HUES64 (cell line): ENCODE results near the gene RBM28.
A peak's percentile ranks its signal among the peaks of the same experiment; 100 is the strongest.

ENCODE experiments used
- H3K27ac ChIP-seq: 2 replicates; pipeline ENCODE4 v1.7.0; 2013; ENCODE audit warnings: low read depth, low read length, inconsistent platforms
- H3K27me3 ChIP-seq: 2 replicates; pipeline ENCODE4 v1.6.1; 2013; ENCODE audit warnings: mild to moderate bottlenecking, low read length; ENCODE audit not compliant: insufficient read depth
- H3K36me3 ChIP-seq: 2 replicates; pipeline ENCODE4 v1.6.1; 2013; ENCODE audit warnings: mild to moderate bottlenecking, low read length; ENCODE audit not compliant: insufficient read depth
- H3K4me1 ChIP-seq: 2 replicates; pipeline ENCODE4 v1.6.1; 2013; ENCODE audit warnings: mild to moderate bottlenecking, low read length, moderate library complexity; ENCODE audit not compliant: insufficient read depth
- H3K4me3 ChIP-seq: 2 replicates; pipeline ENCODE4 v1.5.1; 2013; ENCODE audit warnings: mild to moderate bottlenecking, low read length, moderate library complexity
- H3K9ac ChIP-seq: 2 replicates; pipeline ENCODE4 v1.6.1; 2013; ENCODE audit warnings: mild to moderate bottlenecking, low read depth, low read length
- H3K9me3 ChIP-seq: 2 replicates; pipeline ENCODE4 v1.6.1; 2013; ENCODE audit warnings: low read depth, low read length; ENCODE audit not compliant: insufficient read depth
- WGBS: fragments of 150-250, 120-280 bp; methylation state at CpG from one replicate; pipeline ENCODE4 v1.1.7; 2013; ENCODE audit warnings: missing lambda C conversion rate; 5-methylcytosine and 5-hydroxymethylcytosine counted together

The RBM28 gene

GRCh38 chr7:128370491-128370890, 26.8 kb upstream of the RBM28 start:
- no peak overlapping the region for H3K27ac ChIP-seq
- peaks cover 24% of the 10 kb centered on the region for H3K27me3 ChIP-seq
- no peak overlapping the region for H3K9ac ChIP-seq
- H3K36me3 ChIP-seq, result no peaks in the 10 kb centered on the region
- no peaks in the 10 kb centered on the region for H3K4me1 ChIP-seq
- H3K4me3 ChIP-seq, result no peak overlapping the region
- no peaks in the 10 kb centered on the region for H3K9me3 ChIP-seq
- WGBS, result 89% methylated on average over 2 of the region's 4 CpGs

GRCh38 chr7:128366986-128367385, 23.3 kb upstream of the RBM28 start:
- Histone ChIP-seq H3K36me3 (no peaks in the 10 kb centered on the region), H3K4me1 (no peaks in the 10 kb centered on the region), H3K27ac (no peak overlapping the region), H3K27me3 (peaks cover 59% of the 10 kb centered on the region), H3K4me3 (no peak overlapping the region), H3K9me3 (no peaks in the 10 kb centered on the region), H3K9ac (no peak overlapping the region)

- no peaks in the 10 kb centered on the region for H3K4me1 ChIP-seq
- H3K9ac ChIP-seq, result no peak overlapping the region
- WGBS, result 94% methylated on average over 1 of the region's 1 CpG
- no peak overlapping the region for H3K4me3 ChIP-seq
- no peaks in the 10 kb centered on the region for H3K36me3 ChIP-seq
- no peak overlapping the region for H3K27ac ChIP-seq
- no peaks in the 10 kb centered on the region for H3K9me3 ChIP-seq
- H3K27me3 ChIP-seq, result peaks cover 65% of the 10 kb centered on the region
These were observed 22.6 kb upstream of the RBM28 start for GRCh38 chr7:128366300-128366699.

GRCh38 chr7:128365432-128365831, 21.7 kb upstream of the RBM28 start:
- peaks cover 74% of the 10 kb centered on the region for H3K27me3 ChIP-seq
- 90% methylated on average over 1 of the region's 2 CpGs for WGBS
- H3K36me3 ChIP-seq, result no peaks in the 10 kb centered on the region
- no peaks in the 10 kb centered on the region for H3K9me3 ChIP-seq
- H3K9ac ChIP-seq, result no peak overlapping the region
- peaks cover under 1% of the 10 kb centered on the region; the same call in 1 of the 2 replicates for H3K4me1 ChIP-seq
- no peak overlapping the region for H3K27ac ChIP-seq
- H3K4me3 ChIP-seq, result no peak overlapping the region

DNA sequence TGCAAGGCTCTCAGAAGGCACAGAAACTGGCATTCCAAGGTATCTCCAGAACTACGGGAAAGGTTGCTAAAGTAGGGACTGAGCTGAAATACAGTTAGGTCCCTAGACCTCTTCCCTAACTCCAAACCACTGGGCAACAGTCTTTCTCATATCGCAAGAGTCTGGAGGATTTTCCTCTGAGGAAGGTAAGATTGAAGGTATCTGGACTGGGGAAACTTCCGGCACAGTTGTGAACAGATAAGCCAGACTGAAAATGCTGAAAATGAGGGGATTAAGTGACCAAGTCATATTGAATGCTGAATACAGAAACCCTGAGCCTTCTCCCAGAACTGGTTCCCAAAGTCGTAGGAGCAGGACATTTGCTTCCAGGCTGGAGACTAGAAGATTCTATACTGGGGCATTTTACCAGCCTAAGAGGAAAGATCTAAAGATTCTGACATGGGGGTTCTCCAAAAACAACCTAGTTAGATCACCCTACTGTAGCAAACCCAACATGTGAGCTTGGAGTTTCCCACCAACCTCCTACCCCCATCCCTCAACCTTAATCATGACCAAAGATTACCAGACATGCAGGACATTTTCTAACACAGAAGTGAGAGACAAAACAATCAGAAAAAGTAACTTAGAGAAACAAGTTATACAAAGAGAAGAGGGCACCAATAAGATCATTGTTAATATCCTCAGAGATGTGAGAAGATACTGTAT, 20.6 kb upstream of the RBM28 start:
- H3K27ac ChIP-seq, result no peak overlapping the region
- H3K4me3 ChIP-seq, result no peak overlapping the region
- no peak overlapping the region for H3K9ac ChIP-seq
- H3K9me3 ChIP-seq, result no peaks in the 10 kb centered on the region
- 76% methylated on average over 4 of the region's 4 CpGs for WGBS
- H3K36me3 ChIP-seq, result no peaks in the 10 kb centered on the region
- peaks cover 85% of the 10 kb centered on the region for H3K27me3 ChIP-seq
- H3K4me1 ChIP-seq, result peaks cover 7% of the 10 kb centered on the region

GRCh38 chr7:128363261-128363721, 19.6 kb upstream of the RBM28 start:
- Histone ChIP-seq H3K4me3 (no peak overlapping the region), H3K36me3 (no peaks in the 10 kb centered on the region), H3K9ac (no peak overlapping the region), H3K9me3 (no peaks in the 10 kb centered on the region), H3K27ac (no peak overlapping the region), H3K4me1 (peaks cover 7% of the 10 kb centered on the region), H3K27me3 (peaks cover 96% of the 10 kb centered on the region)
- WGBS, result 86% methylated on average over 6 of the region's 6 CpGs

- H3K27me3 ChIP-seq, result peaks cover 100% of the 10 kb centered on the region
- H3K9me3 ChIP-seq, result no peaks in the 10 kb centered on the region
- peaks cover 7% of the 10 kb centered on the region for H3K4me1 ChIP-seq
- no peak overlapping the region for H3K27ac ChIP-seq
- H3K4me3 ChIP-seq, result no peak overlapping the region
- WGBS, result 77% methylated on average over 4 of the region's 4 CpGs
- no peaks in the 10 kb centered on the region for H3K36me3 ChIP-seq
- H3K9ac ChIP-seq, result no peak overlapping the region
These were observed 19.0 kb upstream of the RBM28 start for GRCh38 chr7:128362670-128363069.

GRCh38 chr7:128361411-128362379, 18.0 kb upstream of the RBM28 start, which contains the start of gene PRRT4:
Gene PRRT4 (minus strand): TSS chr7:128361690.
- Histone ChIP-seq H3K9me3 (no peaks in the 10 kb centered on the region), H3K9ac (no peak within 1 kb of the TSS), H3K4me3 (peak within 1 kb of the TSS; percentile 62), H3K4me1 (peaks cover 7% of the 10 kb centered on the region), H3K36me3 (no peaks in the 10 kb centered on the region), H3K27ac (no peak within 1 kb of the TSS), H3K27me3 (peaks cover 95% of the 10 kb centered on the region)
- WGBS, result 2% methylated on average over 88 of the region's 88 CpGs

DNA sequence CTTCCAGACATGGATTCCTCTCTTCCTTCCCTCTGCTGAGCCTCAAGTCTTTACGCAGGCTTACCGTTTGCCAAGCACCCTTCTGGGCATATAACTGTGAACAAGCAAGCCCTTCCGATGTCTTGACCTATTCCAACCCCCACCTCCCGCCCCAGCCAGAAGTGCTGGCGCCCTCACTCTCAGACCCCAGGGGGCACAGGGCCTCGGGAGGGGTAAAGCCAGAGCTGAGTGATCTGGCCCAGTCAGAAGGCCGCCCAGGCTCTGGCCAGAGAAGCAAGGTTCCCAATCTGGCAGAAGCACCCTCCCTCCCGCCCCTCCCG, 16.6 kb upstream of the RBM28 start:
- H3K36me3 ChIP-seq, result no peaks in the 10 kb centered on the region
- no peaks in the 10 kb centered on the region for H3K9me3 ChIP-seq
- H3K4me3 ChIP-seq, result peak overlapping the region; percentile 62
- H3K27ac ChIP-seq, result no peak overlapping the region
- no peak overlapping the region for H3K9ac ChIP-seq
- H3K4me1 ChIP-seq, result peaks cover 7% of the 10 kb centered on the region
- 16% methylated on average over 9 of the region's 9 CpGs for WGBS
- peaks cover 88% of the 10 kb centered on the region for H3K27me3 ChIP-seq

GRCh38 chr7:128359939-128360338, 16.2 kb upstream of the RBM28 start:
- Histone ChIP-seq H3K36me3 (no peaks in the 10 kb centered on the region), H3K4me1 (peaks cover 7% of the 10 kb centered on the region), H3K9ac (no peak overlapping the region), H3K9me3 (no peaks in the 10 kb centered on the region), H3K4me3 (peak overlapping the region; percentile 62; the same call in 1 of the 2 replicates), H3K27ac (no peak overlapping the region), H3K27me3 (peaks cover 86% of the 10 kb centered on the region)
- WGBS, result 79% methylated on average over 3 of the region's 4 CpGs

GRCh38 chr7:128359336-128359735, 15.6 kb upstream of the RBM28 start:
- WGBS, result 94% methylated on average over 12 of the region's 12 CpGs
- Histone ChIP-seq H3K9me3 (no peaks in the 10 kb centered on the region), H3K4me1 (peaks cover 7% of the 10 kb centered on the region), H3K27me3 (peaks cover 86% of the 10 kb centered on the region), H3K9ac (no peak overlapping the region), H3K36me3 (no peaks in the 10 kb centered on the region), H3K4me3 (no peak overlapping the region), H3K27ac (no peak overlapping the region)
